Effector memory CD8-positive, alpha-beta T cell (primary cell): Measurements from ENCODE around the gene CES4A.
"Not testable (repeated sequence)": the region's sequence is repeated elsewhere in the genome, so short reads cannot be mapped to it uniquely, and the experiment has no call there.

Experiments
- ATAC-seq: fragments of 150-1000 bp; cut with Tn5 transposase; replicated peaks from 2 replicates; pipeline ENCODE4 v1.10.0; 2021; ENCODE audit warnings: mild to moderate bottlenecking, moderate library complexity
- DNase-seq, 3 experiments: peaks; one replicate each; pipeline ENCODE4 v3.0.0; 2021
- H3K27ac Mint-ChIP-seq, 2 donors: one replicate each; pipeline ENCODE4 v1.8.0; 2022; ENCODE audit warnings: mild to moderate bottlenecking in 2 of 2, mixed read lengths in 2 of 2, moderate library complexity in 2 of 2
- H3K27me3 Mint-ChIP-seq, 2 donors: one replicate each; pipeline ENCODE4 v1.8.0; 2022; ENCODE audit warnings: mixed read lengths in 2 of 2
- H3K36me3 Mint-ChIP-seq: one replicate; pipeline ENCODE4 v1.8.0; 2022; ENCODE audit warnings: mild to moderate bottlenecking, moderate library complexity, mixed read lengths; ENCODE audit not compliant: insufficient read depth
- H3K4me1 Mint-ChIP-seq, 2 donors: one replicate each; pipeline ENCODE4 v1.8.0; 2022; ENCODE audit warnings: low read depth in 2 of 2, mixed read lengths in 2 of 2
- H3K4me3 Mint-ChIP-seq, 2 donors: one replicate each; pipeline ENCODE4 v1.8.0; 2022; ENCODE audit warnings: mild to moderate bottlenecking in 2 of 2, mixed read lengths in 2 of 2, moderate library complexity in 2 of 2
- H3K9me3 Mint-ChIP-seq, 2 donors: one replicate each; pipeline ENCODE4 v1.8.0; 2022; ENCODE audit warnings: mixed read lengths in 2 of 2

Gene CES4A

DNA sequence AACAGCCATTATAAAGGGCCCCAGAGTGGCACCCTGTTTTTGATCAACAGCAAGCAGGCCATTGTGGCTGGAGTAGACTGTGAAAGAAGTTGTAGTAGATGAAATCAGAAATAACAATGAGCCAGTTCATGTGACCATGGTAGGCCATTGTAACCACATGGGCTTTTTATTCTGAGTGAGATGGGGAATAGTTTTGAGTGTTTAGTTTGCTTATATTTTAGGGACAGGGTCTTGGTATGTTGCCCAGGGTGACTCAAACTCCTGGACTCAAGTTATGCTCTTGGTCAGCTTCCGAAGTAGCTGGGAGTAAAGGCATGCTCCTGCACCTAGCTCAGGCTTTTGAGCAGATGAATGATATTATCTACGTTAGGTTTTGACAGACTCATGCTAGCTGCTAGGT lies 52.5 kb downstream of the CES4A start:
- no peak overlapping the region for H3K27ac Mint-ChIP-seq
- no peak for ATAC-seq

GRCh38 chr16:67041520-67041919 lies 53.1 kb downstream of the CES4A start:
- DNase-seq, ATAC-seq, H3K4me3 Mint-ChIP-seq, H3K27me3 Mint-ChIP-seq, H3K27ac Mint-ChIP-seq, H3K9me3 Mint-ChIP-seq: not testable (repeated sequence)
- Mint-ChIP-seq H3K4me1 (peaks cover 13 to 14% of the 10 kb centered on the region in 2 donors), H3K36me3 (peaks cover 46% of the 10 kb centered on the region)

More for the DNA sequence above, 52.5 kb downstream of the CES4A start:
- DNase-seq, result no peak
- no peak overlapping the region for H3K4me3 Mint-ChIP-seq
- H3K4me1 Mint-ChIP-seq, result peaks cover 10% of the 10 kb centered on the region in 2 donors
- H3K36me3 Mint-ChIP-seq, result peaks cover 46% of the 10 kb centered on the region
- no peaks in the 10 kb centered on the region for H3K27me3 Mint-ChIP-seq
- no peaks in the 10 kb centered on the region for H3K9me3 Mint-ChIP-seq

DNA sequence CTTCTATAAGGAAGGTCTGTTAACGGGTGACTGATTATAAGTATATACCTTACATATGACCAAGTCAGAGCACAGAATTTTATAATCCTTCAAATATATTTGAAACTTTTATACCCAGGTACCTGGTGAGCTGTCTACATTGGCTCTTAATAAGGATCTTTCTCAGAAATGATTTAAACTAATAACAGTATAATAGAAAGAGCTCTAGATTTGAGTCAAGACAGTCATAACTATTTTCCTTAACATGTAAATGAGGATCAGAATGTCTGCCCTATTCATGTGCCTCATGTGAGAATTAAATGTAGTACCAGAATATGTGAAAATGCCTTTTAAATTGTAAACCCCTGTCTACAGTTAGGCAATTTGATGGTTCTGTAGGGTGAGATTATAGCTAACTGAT lies 55.0 kb downstream of the CES4A start:
- DNase-seq, result no peak
- no peak for ATAC-seq
- Mint-ChIP-seq H3K4me1 (peaks cover 15 to 16% of the 10 kb centered on the region in 2 donors), H3K9me3 (no peaks in the 10 kb centered on the region), H3K27ac (no peak overlapping the region), H3K36me3 (peaks cover 34% of the 10 kb centered on the region), H3K27me3 (no peaks in the 10 kb centered on the region), H3K4me3 (no peak overlapping the region)

GRCh38 chr16:67050796-67051195 lies 62.4 kb downstream of the CES4A start:
- Mint-ChIP-seq H3K4me3 (no peak overlapping the region), H3K9me3 (no peaks in the 10 kb centered on the region), H3K27ac (no peak overlapping the region), H3K36me3 (peaks cover 19% of the 10 kb centered on the region), H3K27me3 (no peaks in the 10 kb centered on the region), H3K4me1 (peaks cover 29 to 42% of the 10 kb centered on the region in 2 donors)
- DNase-seq (no peak), ATAC-seq (no peak)

DNA sequence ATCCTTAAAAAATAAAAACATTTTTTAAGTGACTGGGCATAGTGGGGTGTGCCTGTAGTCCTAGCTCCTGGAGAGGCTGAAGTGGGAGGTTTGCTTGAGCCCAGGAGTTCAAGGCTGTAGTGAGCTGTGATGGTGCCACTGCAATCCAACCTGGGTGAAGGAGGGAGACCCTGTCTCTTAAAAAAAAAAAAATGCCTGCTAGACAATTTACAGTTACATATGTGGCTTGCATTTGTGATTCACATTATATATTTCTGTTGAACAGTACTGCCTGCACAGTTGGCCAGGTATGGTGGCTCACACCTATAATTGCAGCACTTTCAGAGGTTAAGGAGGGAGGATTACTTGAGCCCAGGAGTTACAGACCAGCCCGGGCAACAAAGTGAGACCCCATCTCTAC lies 64.0 kb downstream of the CES4A start:
- H3K36me3 Mint-ChIP-seq, result peaks cover 12% of the 10 kb centered on the region
- peaks cover 32 to 42% of the 10 kb centered on the region in 2 donors for H3K4me1 Mint-ChIP-seq
- peak overlapping the region; percentile 75 to 94 for H3K27ac Mint-ChIP-seq
- ATAC-seq, result peak; percentile 29
- peak overlapping the region; percentile 72 to 79 for H3K4me3 Mint-ChIP-seq
- H3K9me3 Mint-ChIP-seq, result no peaks in the 10 kb centered on the region
- no peak for DNase-seq
- no peaks in the 10 kb centered on the region for H3K27me3 Mint-ChIP-seq

DNA sequence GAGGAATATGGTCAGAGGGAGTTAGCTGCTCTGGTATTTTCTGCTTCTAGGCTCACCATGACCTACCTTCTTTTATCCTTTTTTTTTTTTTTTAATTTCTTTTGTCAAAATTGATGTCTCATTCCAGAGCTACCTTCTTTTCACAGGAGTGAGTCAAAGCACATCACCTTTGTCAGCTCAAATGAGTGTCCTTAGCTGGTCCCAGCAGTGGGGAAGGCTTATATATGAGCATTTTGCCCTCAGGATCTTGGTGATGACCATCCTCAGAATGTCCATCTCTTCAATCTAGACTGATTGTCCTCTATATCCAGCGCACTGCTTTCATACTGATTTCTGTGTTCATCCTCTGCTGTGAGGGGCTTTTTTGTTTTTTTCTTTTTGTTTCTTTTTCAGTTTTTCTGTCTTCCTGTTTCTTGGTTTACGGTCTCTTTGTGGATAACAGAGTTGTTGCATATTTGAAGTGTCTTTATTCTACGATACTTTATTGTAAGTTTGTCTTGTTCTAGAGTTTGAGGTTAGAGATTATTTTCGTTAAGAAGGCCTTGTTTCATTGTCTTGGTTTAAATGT lies 65.5 kb downstream of the CES4A start:
- peaks cover 30 to 44% of the 10 kb centered on the region in 2 donors for H3K4me1 Mint-ChIP-seq
- H3K4me3 Mint-ChIP-seq, result peak overlapping the region; percentile 72 to 79
- peak; percentile 12 for ATAC-seq
- H3K27me3 Mint-ChIP-seq, result no peaks in the 10 kb centered on the region
- DNase-seq, result no peak
- H3K36me3 Mint-ChIP-seq, result peaks cover 12% of the 10 kb centered on the region
- peak overlapping the region; percentile 75 to 94 for H3K27ac Mint-ChIP-seq
- H3K9me3 Mint-ChIP-seq, result no peaks in the 10 kb centered on the region

GRCh38 chr16:67054901-67055300 lies 66.5 kb downstream of the CES4A start:
- DNase-seq, result no peak
- Mint-ChIP-seq H3K4me1 (peaks cover 33 to 54% of the 10 kb centered on the region in 2 donors), H3K4me3 (peak overlapping the region; percentile 72 to 79), H3K27ac (peak overlapping the region; percentile 75 to 94), H3K9me3 (no peaks in the 10 kb centered on the region), H3K36me3 (peaks cover 12% of the 10 kb centered on the region), H3K27me3 (no peaks in the 10 kb centered on the region)
- no peak for ATAC-seq

DNA sequence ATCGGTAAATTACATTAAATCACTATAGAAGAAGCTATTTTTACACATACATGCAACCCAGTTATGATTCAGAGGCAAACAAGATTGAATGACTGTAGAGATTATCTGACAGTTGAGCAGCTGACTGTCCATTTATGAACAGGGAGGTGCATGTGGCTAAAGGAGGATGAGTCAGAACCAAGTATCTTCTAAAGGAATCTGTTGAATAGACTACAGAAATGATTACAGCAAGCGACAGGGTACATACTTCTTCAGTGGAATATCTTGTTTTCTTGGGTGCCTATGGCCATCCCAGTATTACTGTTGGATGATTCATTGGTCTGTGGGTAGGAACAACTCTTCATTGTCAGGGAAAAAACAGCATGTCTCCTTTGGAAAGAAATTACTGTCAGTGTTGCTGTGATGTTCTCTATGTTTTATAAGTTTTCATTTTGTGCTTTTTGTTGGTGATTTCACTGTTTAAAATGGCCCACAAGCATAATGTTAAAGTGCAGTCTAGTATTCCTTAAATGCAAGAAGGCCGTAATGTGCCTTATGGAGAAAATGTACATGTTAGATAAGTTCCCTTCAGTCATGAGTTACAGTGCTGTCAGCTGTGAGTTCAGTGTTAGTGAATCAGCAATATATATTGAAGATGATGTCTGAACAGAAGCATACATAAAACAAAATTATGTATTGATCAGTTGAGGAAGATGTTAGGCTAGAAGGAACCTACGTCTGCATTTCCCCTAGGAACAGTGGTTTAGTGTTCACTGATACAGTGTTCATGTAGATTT lies 67.5 kb downstream of the CES4A start:
- Mint-ChIP-seq H3K4me3 (peak overlapping the region in 1 of 2 donors; percentile 27), H3K9me3 (no peaks in the 10 kb centered on the region), H3K36me3 (peaks cover 12% of the 10 kb centered on the region), H3K27me3 (no peaks in the 10 kb centered on the region), H3K4me1 (peaks cover 33 to 55% of the 10 kb centered on the region in 2 donors), H3K27ac (peak overlapping the region; percentile 1 to 29)
- ATAC-seq, result no peak
- DNase-seq, result no peak
